ENCODE data around the gene CAMK1D. TPM values are rescaled to one million over a fixed set of nuclear protein-coding genes. Genes with fewer than 3 reads are reported as not detected.

The CAMK1D gene
- total and polyA plus RNA-seq, 11 donors = 1.4 to 16.0 (median 2.5) TPM

- DNase-seq (no peak), ATAC-seq (peak in 2 of 4 donors; percentile 37 to 47)
- 44 to 47% (median 46%) methylated on average over 7 of the region's 7 CpGs for WGBS, 4 donors
- TF ChIP-seq POLR2A (IDR thresholded peaks at IDR 0.05) (no peak), CTCF (IDR thresholded peaks at IDR 0.05) (no peak)
- H3K27me3 ChIP-seq = peaks cover 0 to 3% (median 0%) of the 10 kb centered on the region in 9 donors
- no peaks in the 10 kb centered on the region for H3K9me3 ChIP-seq
- H3K36me3 ChIP-seq = no peaks in the 10 kb centered on the region
- H3K27ac ChIP-seq = peak overlapping the region in 2 of 12 donors; percentile 31
- H3K4me3 ChIP-seq = no peak overlapping the region
- intact Hi-C loops (cut with DNase I) = no loop called here
- peaks cover 0 to 31% (median 16%) of the 10 kb centered on the region in 12 donors for H3K4me1 ChIP-seq
Observed at GRCh38 chr10:12391206-12391605, 41.9 kb downstream of the CAMK1D start.

GRCh38 chr10:12393831-12394230, 44.5 kb downstream of the CAMK1D start:
- WGBS, 4 donors = 95 to 96% (median 96%) methylated on average over 12 to 13 of the region's 13 CpGs
- TF ChIP-seq POLR2A (IDR thresholded peaks at IDR 0.05) = no peak
- no peak for TF ChIP-seq CTCF (IDR thresholded peaks at IDR 0.05)
- H3K36me3 ChIP-seq = no peaks in the 10 kb centered on the region

GRCh38 chr10:12394241-12395033, 45.1 kb downstream of the CAMK1D start:
- H3K9me3 ChIP-seq = no peaks in the 10 kb centered on the region
- TF ChIP-seq POLR2A (IDR thresholded peaks at IDR 0.05) = no peak
- no peak overlapping the region for H3K4me3 ChIP-seq
- no peaks in the 10 kb centered on the region for H3K36me3 ChIP-seq
- intact Hi-C loops (cut with DNase I) = no loop called here
- WGBS, 4 donors = 79 to 92% (median 90%) methylated on average over 8 of the region's 8 CpGs
- H3K27ac ChIP-seq = no peak overlapping the region
- no peak for ATAC-seq
- H3K4me1 ChIP-seq = peaks cover 0 to 23% (median 12%) of the 10 kb centered on the region in 12 donors
- H3K27me3 ChIP-seq = no peaks in the 10 kb centered on the region
- DNase-seq = no peak

More at GRCh38 chr10:12393831-12394230, 44.5 kb downstream of the CAMK1D start:
- Histone ChIP-seq H3K9me3 (no peaks in the 10 kb centered on the region), H3K4me3 (no peak overlapping the region), H3K27ac (no peak overlapping the region), H3K27me3 (no peaks in the 10 kb centered on the region), H3K4me1 (peaks cover 0 to 29% (median 16%) of the 10 kb centered on the region in 12 donors)
- ATAC-seq (no peak), DNase-seq (no peak)
- intact Hi-C loops (cut with DNase I) = no loop called here

GRCh38 chr10:12396093-12396492, 46.7 kb downstream of the CAMK1D start:
- H3K27me3 ChIP-seq = no peaks in the 10 kb centered on the region
- no peak overlapping the region for H3K4me3 ChIP-seq
- H3K27ac ChIP-seq = no peak overlapping the region
- ATAC-seq (no peak), DNase-seq (no peak)
- no peaks in the 10 kb centered on the region for H3K9me3 ChIP-seq
- peaks cover 0 to 6% (median 2%) of the 10 kb centered on the region in 12 donors for H3K4me1 ChIP-seq
- TF ChIP-seq POLR2A (IDR thresholded peaks at IDR 0.05) (no peak), CTCF (IDR thresholded peaks at IDR 0.05) (no peak)
- intact Hi-C loops (cut with DNase I) = no loop called here
- WGBS, 4 donors = 96 to 98% (median 97%) methylated on average over 9 of the region's 9 CpGs
- no peaks in the 10 kb centered on the region for H3K36me3 ChIP-seq

All from heart left ventricle (tissue), 16 donors.